T-cell (primary cell): ENCODE data around the gene FBXO31. TPM values are rescaled to one million over a fixed set of nuclear protein-coding genes. Genes with fewer than 3 reads are reported as not detected.

Experiments
- total RNA-seq, 35 experiments: library from RNA in 6 of 35; stranded (reverse) in 6 of 35; fragments of 120-200 nt in 1 of 35; gene quantifications; one replicate each; pipeline versions ENCODE4 v1.2.1 to v1.2.4 and lab custom pipeline; 2013 to 2026

The FBXO31 gene
- total RNA-seq, 5 donors from 2014 or later (not counting 1 experiment from before 2014, with no cell fraction given) = 34.7 to 67.2 (median 55.6) TPM

Other genes starting within 250 kb of the FBXO31 start
- gene C16orf95, start 66.4 kb downstream of the FBXO31 start, total RNA-seq = 1 to 10 TPM in 4 of 5 donors, under 1 TPM in 1; 0.98 to 3.1 (median 2.6) TPM
- 10 to 100 TPM; 51.3 to 90.4 (median 53.3) TPM for gene MAP1LC3B, start 8.6 kb upstream of the FBXO31 start, total RNA-seq
- gene ZCCHC14, start 109.2 kb upstream of the FBXO31 start, total RNA-seq = 10 to 100 TPM; 23.7 to 32.6 (median 27.3) TPM
- not detected for gene JPH3, start 218.7 kb upstream of the FBXO31 start, total RNA-seq